Fibroblast of lung (primary cell): ENCODE data around the gene KCMF1.

ENCODE experiments used
- CTCF ChIP-seq, 2 donors: IDR thresholded peaks in 1 of 2; conservative IDR thresholded peaks in 1 of 2; 1 replicate in 1 of 2; 2 replicates in 1 of 2; pipeline ENCODE4 v1.5.1; 2011 to 2012; ENCODE audit warnings: low read length in 2 of 2, control low read depth in 1 of 2, inconsistent platforms in 1 of 2, low read depth in 1 of 2, mild to moderate bottlenecking in 1 of 2
- EZH2 ChIP-seq: IDR thresholded peaks from 2 replicates; pipeline ENCODE4 v1.5.1; 2012; ENCODE audit warnings: low read length, control low read depth, mild to moderate bottlenecking; ENCODE audit errors: missing control alignments

GRCh38 chr2:84925336-84925723, 45.6 kb upstream of the KCMF1 start:
- TF ChIP-seq CTCF (conservative IDR thresholded peaks at IDR 0.05 in 1 of 2, IDR thresholded peaks at IDR 0.05 in 1 of 2; ENCODE audit: low read depth in 1 of 2, low read length in 2 of 2) (no peak), EZH2 (no peak)
